Pons (tissue), 1 donor: ENCODE measurements around the gene GPR132.
A peak's percentile ranks its signal among the peaks of the same experiment; 100 is the strongest.
"Not testable (repeated sequence)": the region's sequence is repeated elsewhere in the genome, so short reads cannot be mapped to it uniquely, and the experiment has no call there.

Experiments used
- DNase-seq: peaks from one replicate; pipeline ENCODE4 v3.0.0-alpha.2; 2016; ENCODE audit warnings: low spot score

Gene GPR132

DNA sequence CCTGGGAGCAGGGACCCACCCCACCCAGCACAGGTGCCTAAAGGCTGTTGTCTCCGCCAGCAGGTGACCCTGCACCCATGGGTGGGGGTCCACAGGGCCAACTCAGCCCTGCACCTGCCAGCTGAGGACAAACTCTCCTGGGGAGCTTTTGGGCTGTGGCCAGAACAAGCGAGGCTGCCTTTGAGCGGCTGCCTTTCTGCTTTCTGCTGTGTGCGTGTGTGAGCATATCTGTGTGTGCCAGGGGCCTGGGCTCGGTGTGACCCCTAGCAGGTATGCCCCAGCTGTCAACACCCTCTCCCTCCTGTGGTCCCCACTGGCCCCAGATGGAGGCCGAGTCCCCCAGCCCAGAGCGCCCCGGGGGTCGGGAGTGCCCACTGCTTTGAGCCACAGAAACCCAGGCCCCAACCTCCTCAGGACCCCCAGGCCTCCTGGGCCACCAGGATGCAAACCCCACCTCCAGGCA, 25.9 kb upstream of the GPR132 start:
- no peak for DNase-seq

DNA sequence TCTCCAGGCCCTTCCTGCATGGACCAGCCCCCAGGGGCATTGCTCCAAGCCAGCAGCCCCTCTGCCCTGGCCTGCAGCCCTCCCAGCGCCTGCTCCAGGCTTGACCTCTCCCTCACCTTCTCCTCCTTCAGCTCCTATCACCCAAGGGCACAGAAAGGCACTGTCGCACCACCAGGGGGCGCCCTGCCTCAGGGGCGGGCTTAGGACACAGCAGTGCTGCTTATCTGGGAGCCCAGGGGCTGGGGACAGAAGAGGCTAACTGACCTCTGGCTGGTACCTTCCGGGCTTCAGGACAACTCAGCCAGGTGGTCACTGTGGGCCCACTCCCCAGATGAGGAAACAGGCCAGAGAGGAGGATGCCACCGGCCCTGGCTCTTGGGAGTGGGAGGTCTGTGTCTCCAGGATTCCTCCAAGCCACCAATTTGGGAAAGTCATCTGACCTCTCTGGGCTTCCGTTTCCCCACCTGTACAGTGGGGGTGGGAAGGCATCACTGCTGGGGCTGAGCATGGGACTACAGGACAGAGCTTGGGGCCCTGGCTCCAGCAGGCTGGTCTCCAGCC, 25.3 kb upstream of the GPR132 start:
- DNase-seq, result peak; percentile 63

DNA sequence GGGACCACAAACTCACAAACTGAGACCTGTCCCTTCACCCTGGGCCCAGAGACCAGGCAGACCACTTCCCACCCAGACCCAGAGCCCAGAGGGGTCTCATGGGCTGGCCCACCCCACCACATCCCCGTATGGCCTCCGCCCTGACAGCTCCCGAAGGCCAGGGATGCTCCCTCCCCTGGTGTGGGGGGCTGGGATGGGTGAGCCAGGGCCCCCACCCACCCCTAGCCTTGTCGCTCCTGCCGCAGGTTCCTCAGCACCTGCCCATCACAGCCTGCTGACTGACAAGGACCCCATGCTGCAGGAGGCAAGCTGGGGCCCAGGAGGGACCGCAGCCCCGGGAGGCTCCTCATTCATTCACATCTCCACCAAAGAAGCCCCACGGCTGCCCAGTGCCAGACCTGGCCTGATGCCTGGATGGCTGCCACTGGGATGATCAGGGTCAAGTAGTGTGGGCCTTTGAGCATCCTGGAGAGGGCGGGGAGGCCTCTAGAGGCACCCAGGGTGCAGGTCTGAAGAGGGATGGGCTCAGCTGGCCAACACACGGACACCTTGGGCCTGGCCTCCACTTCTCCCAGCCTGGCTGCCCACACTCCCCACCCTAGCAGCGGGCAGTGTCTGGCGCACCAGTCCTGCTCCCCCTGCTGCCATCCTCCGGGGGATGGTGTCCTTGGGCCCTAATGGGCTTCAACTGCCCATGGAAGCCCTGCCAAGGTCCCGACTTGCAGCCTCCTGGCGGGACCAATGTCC, 24.7 kb upstream of the GPR132 start:
- DNase-seq, result no peak

DNA sequence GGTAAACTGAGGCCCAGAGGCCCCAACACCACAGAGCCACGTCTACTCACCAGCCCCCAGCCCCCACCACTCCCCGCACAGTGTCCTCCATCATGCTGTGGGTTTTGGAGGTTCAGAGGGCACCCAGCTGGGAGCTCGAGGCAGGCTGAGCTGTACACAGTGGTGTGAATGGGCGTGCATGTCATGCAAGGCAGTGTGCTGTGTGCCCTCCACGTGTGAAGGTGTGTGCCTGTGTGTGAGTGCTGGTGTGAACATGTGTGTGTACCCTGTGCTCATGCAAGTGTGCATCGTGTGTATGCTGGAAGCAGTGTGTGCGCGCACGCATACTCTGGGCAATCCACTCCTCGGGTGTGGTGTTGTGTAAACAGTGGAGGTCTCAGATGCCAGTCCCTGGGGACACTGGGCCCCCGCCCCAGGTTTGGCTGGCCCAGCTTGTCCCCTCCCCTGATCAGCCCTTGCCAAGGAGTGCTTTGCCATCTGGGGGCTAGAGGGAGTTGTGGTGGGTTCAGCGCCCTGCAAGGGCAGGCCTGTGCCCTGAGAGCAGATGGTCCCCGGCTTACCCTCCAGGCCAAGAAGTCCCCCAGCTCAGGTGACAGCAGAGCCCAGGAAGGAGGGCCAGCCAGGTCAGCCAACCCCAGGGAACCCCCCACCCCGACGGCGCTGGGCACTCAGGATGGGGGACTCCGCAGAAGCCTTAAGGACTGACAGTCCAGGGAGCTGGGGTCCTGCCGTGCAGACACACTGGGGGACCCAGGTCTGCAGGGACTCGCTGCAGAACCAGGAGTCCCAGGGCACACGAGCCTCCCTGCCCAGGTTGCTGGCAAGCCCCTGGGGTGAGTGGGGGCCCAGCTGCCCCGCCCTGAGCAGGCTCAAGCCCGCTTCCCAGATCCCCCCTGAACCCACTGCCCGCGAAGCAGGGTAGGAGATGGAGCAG, 23.8 kb upstream of the GPR132 start:
- no peak for DNase-seq

DNA sequence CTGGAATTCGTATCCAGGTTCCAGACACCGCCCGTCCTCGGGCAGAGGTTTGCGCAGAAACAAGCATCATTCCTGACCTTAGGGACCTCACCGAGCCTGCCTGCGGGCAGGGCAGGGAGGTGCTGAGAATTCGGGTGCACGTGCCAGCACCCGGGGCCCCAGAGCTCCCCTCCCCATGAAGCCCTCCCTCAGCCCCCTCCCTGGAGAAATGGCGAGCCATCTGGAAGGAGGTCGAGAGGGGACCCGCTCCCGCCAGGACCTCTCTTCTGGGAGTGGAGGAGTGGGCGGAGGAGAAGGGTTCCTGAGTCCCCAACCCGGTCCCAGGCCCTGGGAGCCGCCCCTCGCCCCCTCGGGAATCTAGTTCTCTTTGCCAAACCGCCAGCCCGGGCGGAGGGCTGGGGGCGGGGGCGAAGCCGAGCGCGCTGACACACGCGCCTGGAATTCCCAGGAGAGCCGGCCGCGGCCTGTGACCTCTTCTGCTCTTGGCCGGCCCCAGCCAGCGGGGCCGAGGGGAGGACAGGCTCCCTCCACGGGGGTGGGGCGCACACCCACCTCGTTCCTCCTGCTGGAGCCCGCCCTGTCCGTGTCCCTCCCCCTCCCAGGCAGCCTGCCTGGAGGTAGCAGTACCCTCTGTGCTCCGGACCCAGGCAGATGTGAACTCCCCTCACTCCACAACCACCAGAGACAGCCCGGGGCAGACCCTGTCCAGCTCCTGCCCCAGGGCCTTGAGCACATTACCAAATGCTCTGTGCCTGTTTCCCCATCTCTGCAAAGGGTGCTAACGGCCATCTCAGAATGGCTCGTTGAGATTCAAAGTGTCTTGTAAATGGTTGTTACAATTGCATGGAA, 23.0 kb upstream of the GPR132 start:
- DNase-seq, result no peak

DNA sequence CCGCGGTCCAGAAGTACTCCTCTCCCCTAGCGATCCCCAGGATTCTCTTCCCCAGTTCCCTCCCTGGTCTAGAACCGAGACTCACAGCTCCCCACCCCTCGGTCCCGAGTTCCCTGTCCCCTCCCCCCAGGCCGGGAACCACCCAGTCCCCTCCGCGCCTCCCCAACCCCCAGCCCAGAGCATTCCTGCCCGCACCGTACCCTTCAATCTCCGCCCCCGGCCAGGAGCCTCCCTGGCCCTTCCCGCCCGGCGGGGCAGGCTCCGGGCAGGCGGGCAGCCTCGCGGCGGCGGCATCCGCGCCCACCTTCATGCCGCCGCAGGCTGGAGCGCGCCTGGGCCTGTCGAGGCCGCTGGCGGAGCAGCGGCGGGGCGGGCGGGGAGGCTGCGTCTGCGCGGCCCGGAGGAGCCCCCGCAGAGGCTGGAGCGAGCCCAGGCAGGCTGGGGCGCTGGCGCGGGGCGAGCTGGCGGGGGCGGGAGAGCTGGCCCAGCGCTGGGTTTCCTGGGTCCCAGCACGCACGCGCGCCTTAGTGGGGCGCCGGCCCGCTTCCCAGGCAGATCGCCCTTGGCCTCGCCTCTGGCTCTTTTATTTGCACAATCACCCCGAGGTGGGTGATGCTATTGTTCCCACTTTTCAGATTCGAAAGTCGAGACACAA, 22.2 kb upstream of the GPR132 start:
- no peak for DNase-seq

DNA sequence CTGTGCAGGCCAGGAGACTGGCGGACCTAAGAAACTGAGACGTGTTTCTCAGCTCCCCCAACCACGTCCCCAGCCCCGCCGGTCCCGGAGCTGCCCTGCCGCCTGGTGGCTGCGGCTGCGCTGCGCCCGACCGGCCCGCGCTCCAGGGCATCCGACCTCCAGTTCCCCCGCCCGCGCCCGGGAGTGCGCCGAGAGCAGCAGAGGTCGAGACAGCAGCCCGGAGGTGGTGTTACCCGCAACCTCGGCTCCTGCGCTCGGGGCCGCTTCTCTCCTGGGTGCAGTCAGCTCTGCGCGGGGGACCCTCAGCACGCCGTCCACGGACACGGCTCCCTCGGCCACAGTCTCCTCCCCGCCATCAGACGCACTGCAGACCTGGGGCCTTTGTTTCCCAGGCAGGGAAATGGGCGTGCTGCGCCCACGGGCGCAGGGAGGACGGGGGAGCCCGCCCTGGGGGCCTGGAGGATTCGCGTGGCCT, 21.6 kb upstream of the GPR132 start:
- no peak for DNase-seq

DNA sequence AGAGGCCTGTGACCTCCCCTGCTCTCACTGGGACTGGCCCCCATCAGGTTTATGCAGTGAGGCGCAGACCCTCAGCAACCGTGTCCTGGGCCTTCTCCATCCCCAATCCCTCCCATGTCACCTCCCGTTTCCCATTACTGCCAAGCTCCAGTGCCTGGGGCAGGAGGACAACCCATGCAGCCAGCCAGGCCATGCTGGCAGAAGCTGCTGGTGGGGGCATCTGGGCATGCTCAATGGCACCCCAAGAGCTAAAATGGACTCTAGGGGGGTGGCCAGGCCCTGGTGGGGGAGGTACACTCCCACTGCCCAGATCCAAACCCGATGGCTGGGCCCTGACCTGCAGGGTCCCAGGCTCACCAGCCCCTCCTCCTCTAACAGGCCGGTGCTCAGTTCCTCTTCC, 20.5 kb upstream of the GPR132 start:
- no peak for DNase-seq

DNA sequence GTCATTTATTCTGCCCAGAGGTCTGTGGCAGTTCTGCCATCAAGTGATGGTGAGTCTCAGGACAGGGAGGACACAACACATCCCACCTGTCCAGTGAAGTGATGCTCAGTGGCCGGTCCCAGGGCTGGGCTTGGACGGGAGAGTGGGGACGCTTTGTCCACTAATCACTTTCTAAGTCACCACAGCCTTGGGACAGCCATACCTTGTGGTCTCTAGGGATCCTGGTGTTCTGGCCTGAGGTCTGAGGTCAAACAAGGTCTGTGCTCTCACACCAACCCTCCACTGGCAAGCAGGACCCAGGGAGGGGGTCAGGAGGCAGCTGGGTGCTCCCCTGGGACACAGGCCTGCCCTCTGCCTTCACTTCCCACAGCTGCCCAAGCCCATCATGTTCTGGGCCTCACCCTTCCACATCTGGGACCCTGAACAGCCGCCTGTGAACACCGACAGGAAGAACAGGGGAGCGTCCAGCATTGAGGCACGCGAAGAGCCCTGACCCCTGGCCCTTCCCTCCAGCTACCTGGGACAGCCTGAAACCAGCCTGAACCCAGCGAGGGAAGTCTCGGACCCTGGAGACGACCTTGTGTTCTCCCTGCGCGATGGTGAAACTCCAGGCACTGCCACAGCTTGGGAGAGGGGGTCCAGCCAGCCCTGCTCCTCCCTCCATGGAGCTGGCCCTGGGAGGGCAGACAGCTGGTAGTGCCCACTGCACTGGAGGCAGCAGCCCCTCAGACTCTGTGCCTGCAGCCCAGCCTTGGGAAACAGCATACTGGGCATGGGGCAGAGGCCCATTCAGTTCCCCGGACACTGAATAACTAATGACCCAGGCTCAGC, 19.7 kb upstream of the GPR132 start:
- no peak for DNase-seq

DNA sequence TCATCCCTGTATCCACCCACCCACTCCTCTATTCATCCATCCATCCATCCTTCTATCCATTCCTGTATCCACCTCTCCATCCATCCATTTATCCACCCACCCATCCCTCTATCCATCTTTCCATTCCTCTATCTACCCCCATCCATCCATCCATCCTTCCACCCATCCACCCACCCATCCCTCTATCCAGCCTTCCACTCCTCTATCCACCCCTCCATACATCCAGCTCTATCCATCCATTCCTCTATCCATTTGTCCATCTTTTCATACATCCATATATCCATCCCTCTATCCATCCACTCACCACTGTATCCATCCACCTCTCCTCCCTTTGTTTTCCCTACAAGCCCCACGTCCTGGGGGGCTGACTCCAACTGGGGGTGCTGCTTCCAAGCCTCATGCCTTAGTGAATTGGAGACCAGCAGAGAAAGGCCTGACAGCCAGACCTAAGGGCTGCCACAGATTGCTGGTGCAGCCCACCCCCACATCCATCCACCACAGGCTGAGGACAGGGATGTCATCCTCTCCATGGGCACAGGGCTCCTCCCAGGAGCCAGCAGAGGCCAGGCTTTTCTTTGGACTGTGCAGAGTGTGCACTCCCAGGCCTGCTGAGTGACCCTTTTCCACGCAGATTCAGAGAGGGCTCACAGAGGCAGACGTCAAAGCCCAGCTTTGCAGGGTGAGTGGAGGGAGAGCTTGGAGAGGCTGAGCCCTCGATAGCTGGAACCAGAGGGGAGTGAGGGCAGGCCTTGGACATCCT, 18.9 kb upstream of the GPR132 start:
- DNase-seq, result no peak

DNA sequence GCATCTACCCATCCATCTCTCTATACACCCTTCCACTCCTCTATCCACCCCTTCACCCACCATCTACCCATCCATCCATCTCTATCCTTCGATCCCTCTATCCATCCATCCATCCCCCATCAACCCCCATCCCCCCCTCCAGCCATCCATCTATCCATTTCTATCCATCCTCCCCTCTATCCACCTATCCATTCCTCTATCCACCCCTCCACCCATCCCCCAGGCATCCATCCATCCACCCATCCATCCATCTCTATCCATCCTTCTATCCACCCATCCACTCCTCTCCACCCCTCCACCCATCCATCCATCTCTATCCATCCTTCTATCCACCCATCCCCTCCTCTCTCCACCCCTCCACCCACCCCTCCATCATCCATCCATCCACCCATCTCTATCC, 17.5 kb upstream of the GPR132 start:
- DNase-seq, result no peak

DNA sequence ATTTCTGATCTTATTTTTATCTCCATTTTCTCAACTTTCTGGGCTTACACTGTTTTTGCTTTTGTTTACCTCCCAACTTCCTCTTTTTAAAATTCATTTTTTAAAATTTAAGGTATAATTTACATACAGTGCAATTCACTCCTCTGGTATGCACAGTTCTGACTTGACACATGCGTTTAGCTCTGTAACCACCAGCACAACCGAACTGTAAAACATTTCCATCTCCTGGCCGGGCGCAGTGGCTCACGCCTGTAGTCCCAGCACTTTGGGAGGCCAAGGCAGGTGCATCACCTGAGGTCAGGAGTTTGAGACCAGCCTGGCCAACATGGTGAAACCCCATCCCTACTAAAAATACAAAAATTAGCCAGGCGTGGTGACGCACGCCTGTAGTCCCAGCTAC, 16.2 kb upstream of the GPR132 start:
- DNase-seq, result not testable (repeated sequence)

DNA sequence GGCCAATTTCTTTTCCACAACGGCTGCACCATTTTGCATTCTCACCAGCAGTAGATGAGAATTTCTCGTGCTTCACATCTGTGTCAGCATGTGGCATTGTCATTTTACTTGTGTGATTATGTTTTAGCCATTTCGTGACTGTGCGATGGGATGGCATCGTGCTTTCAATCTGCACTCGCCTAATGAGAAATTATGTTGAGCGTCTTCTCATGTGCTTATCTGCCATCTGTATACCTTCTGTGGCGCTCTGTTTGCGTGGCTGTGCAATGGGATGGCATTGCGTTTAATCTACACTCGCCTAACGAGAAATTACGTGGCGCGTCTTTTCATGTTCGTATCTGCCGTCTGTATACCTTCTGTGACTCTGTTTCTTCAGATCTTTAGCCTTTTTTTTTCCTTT, 14.9 kb upstream of the GPR132 start:
- no peak for DNase-seq

DNA sequence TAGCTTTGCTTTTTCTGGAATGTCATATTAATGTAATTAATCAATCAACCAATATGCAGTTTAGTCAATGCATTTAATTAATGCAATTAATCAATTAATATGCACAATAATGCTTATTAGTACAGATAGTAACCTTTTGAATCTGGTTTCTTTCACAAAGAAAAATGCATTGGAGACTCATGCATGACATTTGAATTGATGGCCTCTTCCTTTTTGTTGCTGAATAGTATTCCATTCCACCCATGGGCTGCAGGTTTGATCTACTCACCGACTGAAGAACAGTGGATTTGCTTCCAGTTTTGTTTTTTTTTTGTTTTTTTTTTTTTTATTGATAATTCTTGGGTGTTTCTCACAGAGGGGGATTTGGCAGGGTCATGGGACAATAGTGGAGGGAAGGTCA, 13.1 kb upstream of the GPR132 start:
- DNase-seq, result no peak

DNA sequence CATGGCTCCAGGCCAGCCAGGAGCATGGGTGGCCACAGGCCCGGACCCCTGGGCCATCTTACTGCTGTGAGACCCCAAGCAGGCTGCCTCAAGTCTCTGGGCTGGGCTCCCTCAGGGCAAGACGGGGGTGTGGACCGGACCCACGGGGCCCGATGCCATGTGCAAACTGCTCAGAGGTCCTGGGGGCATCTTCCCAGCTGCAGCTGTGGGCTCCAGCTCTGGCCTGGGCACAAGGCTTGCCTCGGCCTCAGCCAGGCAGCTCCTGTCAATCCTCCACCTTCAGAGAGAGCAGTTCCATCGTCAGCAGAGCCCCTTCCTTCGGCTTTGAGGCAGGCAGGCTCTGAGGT, 12.4 kb upstream of the GPR132 start:
- DNase-seq, result no peak

DNA sequence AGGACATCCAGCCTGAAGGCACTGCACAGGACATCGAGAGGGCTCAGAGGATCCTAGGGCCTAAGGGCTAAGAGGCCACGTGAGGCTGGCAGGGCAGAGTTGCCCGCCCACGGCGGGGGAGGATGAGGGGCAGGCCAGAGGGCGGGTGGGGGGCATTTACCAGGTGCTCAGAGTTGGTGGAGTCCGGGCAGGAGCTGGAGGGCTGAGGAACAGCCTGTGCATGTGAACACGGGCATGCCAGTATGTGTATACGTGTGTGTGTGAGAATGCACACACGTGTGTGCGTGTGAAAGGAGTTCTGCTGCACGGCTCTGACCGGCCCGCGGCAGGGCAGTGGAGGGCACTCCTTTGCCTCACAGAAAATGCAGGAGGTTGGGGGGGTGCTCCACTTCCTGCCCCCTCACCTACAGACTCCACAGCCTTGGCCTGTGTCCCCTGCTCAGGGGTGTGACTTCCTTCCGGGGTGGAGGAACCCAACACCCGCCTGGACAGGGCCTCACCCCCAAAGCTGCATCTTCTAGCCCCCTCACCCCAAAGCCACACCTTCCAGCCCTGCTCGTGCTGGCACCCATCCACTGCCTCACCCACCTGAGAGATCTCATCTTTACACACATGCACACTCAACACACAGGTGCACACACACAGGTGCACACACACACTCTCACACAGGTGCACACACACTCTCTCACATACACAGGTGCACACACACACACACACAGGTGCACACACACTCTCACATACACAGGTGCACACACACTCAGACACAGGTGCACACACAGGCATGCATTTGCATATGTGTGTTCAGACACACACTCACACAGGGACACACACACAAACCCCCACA, 11.8 kb upstream of the GPR132 start:
- DNase-seq, result no peak

DNA sequence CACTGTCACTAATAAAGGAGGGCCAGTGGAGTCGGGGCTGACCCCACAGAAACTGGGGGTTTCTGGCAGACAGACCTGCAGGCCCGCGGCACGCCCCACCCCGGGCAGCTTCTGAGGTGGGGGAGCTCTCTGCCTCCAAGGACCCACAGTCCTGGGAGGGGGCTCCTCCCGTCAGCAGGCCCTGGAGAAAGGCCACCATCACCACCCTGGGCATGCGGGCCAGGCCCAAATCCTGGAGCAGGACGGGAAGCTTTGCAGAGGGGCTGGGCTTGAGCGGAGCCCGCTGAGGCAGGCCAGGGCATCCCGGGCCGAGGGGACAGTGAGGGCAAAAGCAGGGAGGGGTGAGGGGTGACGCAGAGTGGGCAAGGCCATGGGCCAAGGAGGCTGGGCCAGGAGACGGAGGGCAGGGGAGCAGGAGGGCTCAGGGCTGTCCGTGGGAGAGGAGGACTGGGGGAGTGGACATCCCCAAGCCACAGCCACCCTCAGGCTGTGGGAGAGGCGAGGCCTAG, 11.1 kb upstream of the GPR132 start:
- DNase-seq, result no peak
